Skeletal muscle tissue (tissue), 4 donors: Measurements from ENCODE around the gene CCL22. TPM values are rescaled to one million over a fixed set of nuclear protein-coding genes. Genes with fewer than 3 reads are reported as not detected.

Experiments used
- H3K27ac ChIP-seq: one replicate; pipeline ENCODE4 v1.7.0; 2013; ENCODE audit warnings: mild to moderate bottlenecking, low read depth, low read length, inconsistent platforms
- H3K27me3 ChIP-seq, 3 donors: one replicate each; pipeline ENCODE4 v1.7.0; 2013; ENCODE audit warnings: low read length in 3 of 3; ENCODE audit not compliant: control insufficient read depth in 3 of 3, insufficient read depth in 3 of 3
- H3K36me3 ChIP-seq, 3 donors: one replicate each; pipeline ENCODE4 v1.7.0; 2013; ENCODE audit warnings: low read length in 3 of 3; ENCODE audit not compliant: control insufficient read depth in 3 of 3, insufficient read depth in 3 of 3
- H3K4me1 ChIP-seq, 3 donors: one replicate each; pipeline ENCODE4 v1.7.0; 2013; ENCODE audit warnings: low read length in 3 of 3, mild to moderate bottlenecking in 3 of 3; ENCODE audit not compliant: control insufficient read depth in 3 of 3, insufficient read depth in 3 of 3
- H3K4me3 ChIP-seq, 3 donors: one replicate each; pipeline ENCODE4 v1.7.0; 2013; ENCODE audit warnings: low read length in 3 of 3
- H3K9ac ChIP-seq, 3 donors: one replicate each; pipeline ENCODE4 v1.7.0; 2013; ENCODE audit warnings: low read length in 3 of 3, mild to moderate bottlenecking in 3 of 3, moderate library complexity in 2 of 3, low read depth in 1 of 3
- H3K9me3 ChIP-seq, 3 donors: one replicate each; pipeline ENCODE4 v1.7.0; 2013; ENCODE audit warnings: low read length in 3 of 3; ENCODE audit not compliant: control insufficient read depth in 3 of 3
- total RNA-seq: library from RNA; depleted of rRNA; stranded (reverse); fragments of >200 nt; gene quantifications from one replicate; pipeline ENCODE4 v1.2.3, GENCODE V29; 2014
- donor health status: Osteomylitis.

The CCL22 gene
- total RNA-seq, 1 donor from 2014 or later, result not detected

GRCh38 chr16:57345021-57345420, 13.6 kb upstream of the CCL22 start:
- Histone ChIP-seq H3K9me3 (no peaks in the 10 kb centered on the region), H3K36me3 (no peaks in the 10 kb centered on the region)

GRCh38 chr16:57345666-57346204, 12.8 kb upstream of the CCL22 start:
- Histone ChIP-seq H3K4me1 (peaks cover 0 to 3% (median 0%) of the 10 kb centered on the region in 3 donors), H3K27me3 (peaks cover 0 to 6% (median 5%) of the 10 kb centered on the region in 3 donors), H3K36me3 (no peaks in the 10 kb centered on the region), H3K9ac (no peak overlapping the region), H3K27ac (no peak overlapping the region), H3K9me3 (no peaks in the 10 kb centered on the region), H3K4me3 (no peak overlapping the region)

More at GRCh38 chr16:57345021-57345420, 13.6 kb upstream of the CCL22 start:
- H3K27me3 ChIP-seq, result peaks cover 0 to 6% (median 5%) of the 10 kb centered on the region in 3 donors
- H3K27ac ChIP-seq, result no peak overlapping the region
- no peak overlapping the region for H3K4me3 ChIP-seq
- peaks cover 0 to 3% (median 0%) of the 10 kb centered on the region in 3 donors for H3K4me1 ChIP-seq
- no peak overlapping the region for H3K9ac ChIP-seq

GRCh38 chr16:57347858-57348257, 10.7 kb upstream of the CCL22 start:
- Histone ChIP-seq H3K9me3 (no peaks in the 10 kb centered on the region), H3K27me3 (peaks cover 0 to 4% (median 2%) of the 10 kb centered on the region in 3 donors), H3K27ac (no peak overlapping the region), H3K4me3 (no peak overlapping the region), H3K9ac (no peak overlapping the region), H3K4me1 (no peaks in the 10 kb centered on the region), H3K36me3 (no peaks in the 10 kb centered on the region)

DNA sequence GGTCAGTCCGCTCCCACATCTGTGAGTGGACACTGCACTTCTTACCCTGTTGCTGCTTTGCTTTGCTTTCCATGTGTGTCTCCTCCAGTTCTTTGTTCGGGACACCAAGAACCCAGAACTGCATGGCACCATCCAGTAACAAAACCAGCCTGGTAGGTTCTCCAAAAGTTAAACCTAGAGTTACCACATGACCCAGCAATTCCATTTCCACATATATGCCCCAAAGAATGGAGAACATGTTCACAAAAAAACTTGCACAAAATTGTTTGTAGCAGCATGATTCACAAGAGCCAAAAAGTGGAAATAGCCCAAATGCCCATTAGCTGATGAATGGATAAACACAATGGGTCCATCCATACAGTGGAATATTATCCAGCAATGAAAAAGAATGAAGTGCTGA, 10.3 kb upstream of the CCL22 start:
- Histone ChIP-seq H3K36me3 (no peaks in the 10 kb centered on the region), H3K27me3 (peaks cover 0 to 4% (median 2%) of the 10 kb centered on the region in 3 donors), H3K4me1 (no peaks in the 10 kb centered on the region), H3K9me3 (no peaks in the 10 kb centered on the region), H3K9ac (no peak overlapping the region), H3K27ac (no peak overlapping the region), H3K4me3 (no peak overlapping the region)

GRCh38 chr16:57349212-57350031, 9.2 kb upstream of the CCL22 start:
- H3K4me3 ChIP-seq, result no peak overlapping the region
- H3K4me1 ChIP-seq, result no peaks in the 10 kb centered on the region
- no peak overlapping the region for H3K27ac ChIP-seq
- no peaks in the 10 kb centered on the region for H3K36me3 ChIP-seq
- H3K9ac ChIP-seq, result no peak overlapping the region
- H3K27me3 ChIP-seq, result peaks cover 0 to 4% (median 2%) of the 10 kb centered on the region in 3 donors
- H3K9me3 ChIP-seq, result no peaks in the 10 kb centered on the region

DNA sequence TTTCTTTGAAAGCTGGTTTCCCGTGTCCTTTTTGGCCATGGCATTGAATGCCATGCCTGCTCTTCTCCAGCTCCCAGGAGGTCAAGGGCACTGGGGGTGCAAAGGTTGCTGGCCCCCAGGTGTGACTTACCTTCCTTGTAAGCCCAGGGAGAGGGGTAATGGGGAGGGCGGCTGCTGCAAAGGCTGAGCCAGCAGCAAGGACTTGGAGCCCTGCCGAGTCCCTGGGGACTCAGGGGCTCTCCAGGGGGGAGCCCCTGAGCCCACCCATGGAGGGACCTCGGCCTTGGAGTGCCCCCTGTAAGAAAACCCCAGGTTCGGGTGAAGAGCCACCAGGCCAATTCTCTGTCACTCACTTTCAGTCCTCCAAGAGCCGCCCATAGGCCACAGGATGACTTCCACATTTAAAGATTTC, 5.9 kb upstream of the CCL22 start:
- Histone ChIP-seq H3K4me3 (no peak overlapping the region), H3K9ac (no peak overlapping the region), H3K4me1 (no peaks in the 10 kb centered on the region), H3K27ac (no peak overlapping the region), H3K36me3 (no peaks in the 10 kb centered on the region), H3K27me3 (peaks cover 0 to 4% (median 2%) of the 10 kb centered on the region in 3 donors), H3K9me3 (no peaks in the 10 kb centered on the region)

DNA sequence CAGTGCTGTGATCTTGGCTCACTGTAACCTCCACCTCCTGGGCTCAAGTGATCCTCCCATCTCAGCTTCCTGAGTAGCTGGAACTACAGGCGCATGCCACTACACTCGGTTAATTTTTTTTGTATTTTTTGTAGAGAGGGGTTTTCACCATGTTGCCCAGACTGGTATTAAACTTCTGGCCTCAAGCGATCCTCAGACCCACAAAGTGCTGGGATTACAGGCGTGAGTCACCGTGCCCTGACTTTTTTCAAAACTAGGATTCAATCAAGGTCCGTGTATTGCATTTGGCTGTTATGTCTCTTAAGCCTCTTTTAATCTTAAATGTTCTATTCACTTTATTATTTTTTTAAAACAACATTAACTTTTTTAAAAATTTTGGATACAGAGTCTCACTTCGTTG, 4.3 kb upstream of the CCL22 start:
- Histone ChIP-seq H3K9me3 (no peaks in the 10 kb centered on the region), H3K9ac (no peak overlapping the region)

GRCh38 chr16:57355898-57356414, 2.6 kb upstream of the CCL22 start:
- Histone ChIP-seq H3K4me1 (no peaks in the 10 kb centered on the region), H3K27me3 (peaks cover 0 to 2% (median 0%) of the 10 kb centered on the region in 3 donors), H3K36me3 (no peaks in the 10 kb centered on the region), H3K9me3 (no peaks in the 10 kb centered on the region), H3K27ac (no peak overlapping the region), H3K9ac (no peak overlapping the region), H3K4me3 (no peak overlapping the region)

More for the DNA sequence above, 4.3 kb upstream of the CCL22 start:
- H3K27me3 ChIP-seq, result no peaks in the 10 kb centered on the region
- H3K36me3 ChIP-seq, result no peaks in the 10 kb centered on the region
- H3K27ac ChIP-seq, result no peak overlapping the region
- no peak overlapping the region for H3K4me3 ChIP-seq
- no peaks in the 10 kb centered on the region for H3K4me1 ChIP-seq

GRCh38 chr16:57356547-57356946, 2.0 kb upstream of the CCL22 start:
- peaks cover 0 to 2% (median 0%) of the 10 kb centered on the region in 3 donors for H3K27me3 ChIP-seq
- H3K9me3 ChIP-seq, result no peaks in the 10 kb centered on the region
- no peak overlapping the region for H3K27ac ChIP-seq
- no peak overlapping the region for H3K9ac ChIP-seq
- H3K4me1 ChIP-seq, result no peaks in the 10 kb centered on the region
- no peak overlapping the region for H3K4me3 ChIP-seq
- H3K36me3 ChIP-seq, result no peaks in the 10 kb centered on the region
